GDM1 (cell line): Measurements from ENCODE around the gene LIFR.

Source experiments
- DNase-seq: peaks from one replicate; lab custom pipeline; 2025; lab: John Stamatoyannopoulos, UW

Gene LIFR

GRCh38 chr5:38548064-38548759 is 8.2 kb downstream of the LIFR start:
- no peak for DNase-seq

- no peak for DNase-seq
These were observed 9.2 kb downstream of the LIFR start for GRCh38 chr5:38547257-38547656.

GRCh38 chr5:38546691-38547146 is 9.7 kb downstream of the LIFR start:
- no peak for DNase-seq

GRCh38 chr5:38543886-38544285 is 12.6 kb downstream of the LIFR start:
- no peak for DNase-seq

GRCh38 chr5:38543074-38543473 is 13.4 kb downstream of the LIFR start:
- no peak for DNase-seq

GRCh38 chr5:38541174-38541725 is 15.2 kb downstream of the LIFR start:
- DNase-seq = no peak

GRCh38 chr5:38540314-38540713 is 16.1 kb downstream of the LIFR start:
- DNase-seq = no peak

- no peak for DNase-seq
These were observed 18.3 kb downstream of the LIFR start for GRCh38 chr5:38538161-38538560.

- DNase-seq = no peak
These were observed 18.9 kb downstream of the LIFR start for GRCh38 chr5:38537505-38537904.

- DNase-seq = no peak
These were observed 19.5 kb downstream of the LIFR start for GRCh38 chr5:38536968-38537367.

GRCh38 chr5:38535845-38536244 is 20.6 kb downstream of the LIFR start:
- DNase-seq = no peak

- DNase-seq = no peak
These were observed 21.1 kb downstream of the LIFR start for GRCh38 chr5:38535248-38535750.

GRCh38 chr5:38534156-38534453 is 22.3 kb downstream of the LIFR start:
- no peak for DNase-seq

- DNase-seq = no peak
These were observed 22.9 kb downstream of the LIFR start for GRCh38 chr5:38533286-38534155.

- DNase-seq = no peak
These were observed 24.2 kb downstream of the LIFR start for GRCh38 chr5:38532165-38532669.

- DNase-seq = no peak
These were observed 24.9 kb downstream of the LIFR start for GRCh38 chr5:38531518-38531917.

GRCh38 chr5:38529955-38530646 is 26.3 kb downstream of the LIFR start:
- DNase-seq = no peak

- no peak for DNase-seq
These were observed 28.2 kb downstream of the LIFR start for GRCh38 chr5:38528162-38528703.

- no peak for DNase-seq
These were observed 29.0 kb downstream of the LIFR start for GRCh38 chr5:38527475-38527874.

- no peak for DNase-seq
These were observed 32.4 kb downstream of the LIFR start for GRCh38 chr5:38524022-38524421.

- DNase-seq = no peak
These were observed 37.0 kb downstream of the LIFR start for GRCh38 chr5:38519476-38519875.

- no peak for DNase-seq
These were observed 38.1 kb downstream of the LIFR start for GRCh38 chr5:38518341-38518740.
